ENCODE results near the gene DSG3.

The DSG3 gene

GRCh38 chr18:31512203-31512764 is 64.7 kb downstream of the DSG3 start:
- DNase-seq: no peak

GRCh38 chr18:31513189-31513935 is 65.8 kb downstream of the DSG3 start:
- DNase-seq: no peak

- DNase-seq: no peak
Measured at GRCh38 chr18:31516437-31516836, 68.9 kb downstream of the DSG3 start.

- no peak for DNase-seq
Measured at GRCh38 chr18:31526374-31526773, 78.8 kb downstream of the DSG3 start.
